MCF 10A (cell line): ENCODE measurements around the gene DDC. TPM values are rescaled to one million over a fixed set of nuclear protein-coding genes. Genes with fewer than 3 reads are reported as not detected.

ENCODE experiments used
- BruUV-seq: library from RNA; stranded (reverse); fragments of 400-500 nt; replicated peaks from 2 replicates; lab custom pipeline; 2021; lab: Mats Ljungman, UMichigan
- CTCF ChIA-PET: fragments of 300-600 bp; sonication (Branson Sonifier 250); formaldehyde crosslinking; extraction: SDS; loops from one replicate; lab custom pipeline; 2021; ENCODE audit warnings: antibody characterized with exemption, inconsistent platforms; lab: Yijun Ruan, JAX
- POLR2A ChIA-PET: fragments of 300-600, 350-650 bp; sonication (Branson Sonifier 250); formaldehyde crosslinking; extraction: SDS; loops from one replicate; lab custom pipeline; 2020; ENCODE audit warnings: antibody characterized with exemption, inconsistent platforms; lab: Yijun Ruan, JAX
- DNase-seq: peaks from one replicate; pipeline ENCODE4 v3.0.0-alpha.2; 2018; ENCODE audit not compliant: unreplicated experiment
- H3K27ac Mint-ChIP-seq: one replicate; pipeline ENCODE4 v1.8.0; 2022; ENCODE audit warnings: mild to moderate bottlenecking, low read depth, mixed read lengths; ENCODE audit not compliant: unreplicated experiment
- H3K27me3 Mint-ChIP-seq: one replicate; pipeline ENCODE4 v1.8.0; 2022; ENCODE audit warnings: mixed read lengths; ENCODE audit not compliant: insufficient read depth, unreplicated experiment
- H3K36me3 Mint-ChIP-seq: one replicate; pipeline ENCODE4 v1.8.0; 2022; ENCODE audit warnings: mild to moderate bottlenecking, moderate library complexity, mixed read lengths; ENCODE audit not compliant: insufficient read depth, unreplicated experiment
- H3K4me1 Mint-ChIP-seq: one replicate; pipeline ENCODE4 v1.8.0; 2022; ENCODE audit warnings: mixed read lengths; ENCODE audit not compliant: insufficient read depth, unreplicated experiment
- H3K4me3 Mint-ChIP-seq: one replicate; pipeline ENCODE4 v1.8.0; 2022; ENCODE audit warnings: mild to moderate bottlenecking, moderate library complexity, mixed read lengths; ENCODE audit not compliant: unreplicated experiment
- H3K9me3 Mint-ChIP-seq: one replicate; pipeline ENCODE4 v1.8.0; 2022; ENCODE audit warnings: mixed read lengths; ENCODE audit not compliant: unreplicated experiment
- CTCF ChIP-seq: fragments of 200-600 bp; IDR thresholded peaks from one replicate; pipeline ENCODE4 v1.8.0; 2022; ENCODE audit warnings: antibody characterized with exemption, mild to moderate bottlenecking; ENCODE audit not compliant: unreplicated experiment
- intact Hi-C: fragments of 100-400 bp; cut with micrococcal nuclease; formaldehyde crosslinking; loops from 2 replicates; pipeline ENCODE4 v1.14.1; 2022
- total RNA-seq: library from RNA; stranded (reverse); gene quantifications from 2 replicates; pipeline ENCODE4 v1.2.3, GENCODE V29; 2022

The DDC gene
- total RNA-seq, 1 experiment from 2014 or later: 0.79 TPM

- Mint-ChIP-seq H3K4me1 (no peaks in the 10 kb centered on the region), H3K4me3 (no peak overlapping the region), H3K9me3 (no peaks in the 10 kb centered on the region), H3K27ac (no peak overlapping the region), H3K27me3 (no peaks in the 10 kb centered on the region), H3K36me3 (no peaks in the 10 kb centered on the region)
- CTCF ChIA-PET: interaction anchor here (1.0 to 6.0 kb wide), 7 partner anchors 8 to 940 kb away, joined by 3 to 44 read pairs (median 5); no protein-coding TSS in a partner anchor
- intact Hi-C loops: no loop called here
- no peak for DNase-seq
- POLR2A ChIA-PET: no interaction called here
- no TSS peak for BruUV-seq
- TF ChIP-seq CTCF: no peak
These were observed 138.7 kb downstream of the DDC start for GRCh38 chr7:50426280-50427045.

GRCh38 chr7:50425318-50425717, 139.9 kb downstream of the DDC start:
- no TSS peak for BruUV-seq
- intact Hi-C loops: no loop called here
- CTCF ChIA-PET: interaction anchor here (0.6 to 1.6 kb wide), 4 partner anchors 9 to 1313 kb away, joined by 3 to 6 read pairs (median 4); no protein-coding TSS in a partner anchor
- no peak for DNase-seq
- no peak for TF ChIP-seq CTCF
- Mint-ChIP-seq H3K4me3 (no peak overlapping the region), H3K9me3 (no peaks in the 10 kb centered on the region), H3K27me3 (no peaks in the 10 kb centered on the region), H3K4me1 (no peaks in the 10 kb centered on the region), H3K36me3 (no peaks in the 10 kb centered on the region), H3K27ac (no peak overlapping the region)
- POLR2A ChIA-PET: no interaction called here

- Mint-ChIP-seq H3K4me3 (no peak overlapping the region), H3K27me3 (no peaks in the 10 kb centered on the region), H3K9me3 (no peaks in the 10 kb centered on the region), H3K36me3 (no peaks in the 10 kb centered on the region), H3K27ac (no peak overlapping the region), H3K4me1 (no peaks in the 10 kb centered on the region)
- intact Hi-C loops: no loop called here
- POLR2A ChIA-PET: no interaction called here
- BruUV-seq: no TSS peak
- CTCF ChIA-PET: interaction anchor here (0.9 to 10.1 kb wide), 4 partner anchors 17 to 281 kb away, joined by 4 to 214 read pairs (median 4); no protein-coding TSS in a partner anchor
- DNase-seq: no peak
- TF ChIP-seq CTCF: no peak
These were observed 141.3 kb downstream of the DDC start for GRCh38 chr7:50423860-50424259.

- H3K27me3 Mint-ChIP-seq: no peaks in the 10 kb centered on the region
- no peak for TF ChIP-seq CTCF
- H3K9me3 Mint-ChIP-seq: no peaks in the 10 kb centered on the region
- no peak overlapping the region for H3K4me3 Mint-ChIP-seq
- BruUV-seq: no TSS peak
- no peaks in the 10 kb centered on the region for H3K36me3 Mint-ChIP-seq
- CTCF ChIA-PET: interaction anchor here (0.6 to 10.1 kb wide), 7 partner anchors 9 to 718 kb away, joined by 3 to 214 read pairs (median 4); no protein-coding TSS in a partner anchor
- intact Hi-C loops: no loop called here
- POLR2A ChIA-PET: no interaction called here
- DNase-seq: no peak
- no peak overlapping the region for H3K27ac Mint-ChIP-seq
- H3K4me1 Mint-ChIP-seq: no peaks in the 10 kb centered on the region
These were observed 142.3 kb downstream of the DDC start for GRCh38 chr7:50422858-50423257.
